Left lung (tissue), 10 donors: ENCODE results near the gene NUDT8. TPM values are rescaled to one million over a fixed set of nuclear protein-coding genes. Genes with fewer than 3 reads are reported as not detected.

Experiments used
- ATAC-seq: fragments of 200-7000 bp; cut with Tn5 transposase; one replicate; pipeline ENCODE4 v1.9.1; 2020; ENCODE audit warnings: moderate library complexity
- DNase-seq, 4 donors: peaks; one replicate each; pipeline ENCODE4 v3.0.0-alpha.2; 2013 to 2020
- H3K27ac ChIP-seq, 2 donors: fragments of 200-600 bp; sonication (generic) in 1 of 2; one replicate each; pipeline versions ENCODE4 v1.5.0 to v1.8.0; 2020 to 2021
- H3K27me3 ChIP-seq, 2 donors: fragments of 200-600 bp; sonication (generic) in 1 of 2; one replicate each; pipeline versions ENCODE4 v1.5.0 to v1.8.0; 2020 to 2021
- H3K36me3 ChIP-seq, 2 donors: fragments of 200-600 bp; sonication (generic) in 1 of 2; one replicate each; pipeline versions ENCODE4 v1.5.0 to v1.8.0; 2020 to 2021
- H3K4me1 ChIP-seq, 2 donors: fragments of 200-600 bp; one replicate each; pipeline ENCODE4 v1.8.0; 2021
- H3K4me3 ChIP-seq, 2 donors: fragments of 200-600 bp; sonication (generic) in 1 of 2; one replicate each; pipeline versions ENCODE4 v1.5.0 to v1.8.0; 2020 to 2021; ENCODE audit warnings: mild to moderate bottlenecking in 1 of 2
- H3K9me3 ChIP-seq, 2 donors: fragments of 200-600 bp; sonication (generic) in 1 of 2; one replicate each; pipeline versions ENCODE4 v1.5.0 to v1.8.0; 2020 to 2021
- CTCF ChIP-seq, 2 donors: fragments of 200-600 bp; sonication (generic) in 1 of 2; IDR thresholded peaks; one replicate each; pipeline versions ENCODE4 v1.5.0 to v1.8.0; 2021; ENCODE audit warnings: antibody characterized with exemption in 2 of 2
- intact Hi-C, 2 donors: fragments of 100-400 bp; cut with DNase I; formaldehyde crosslinking; loops; one replicate each; pipeline versions ENCODE4 v1.11.2 to v1.14.2; 2022
- polyA plus RNA-seq, 6 donors: library from polyadenylated mRNA; unstranded; fragments of 120-200 nt; gene quantifications; one replicate each; pipeline ENCODE4 v1.2.1, GENCODE V29; 2013; ENCODE audit not compliant: insufficient read length in 6 of 6
- total RNA-seq, 2 donors: library from RNA; stranded (reverse); fragmentation: NEBNext Ultra II Directional; extraction: Animal tissue kit (Norgen Biotek cat#: 25700); gene quantifications; one replicate each; pipeline ENCODE4 v1.2.1, GENCODE V29; 2021
- donor health status: DM: no; HTN: yes; CAD: no.
- donor health status: DM: no; HTN: no; CAD: no.

NUDT8 gene
- total and polyA plus RNA-seq, 8 donors: 3.8 to 18.1 (median 5.6) TPM

GRCh38 chr11:67630943-67631331, 1.2 kb upstream of the NUDT8 start:
- intact Hi-C loops: no loop called here
- no peak for ATAC-seq

GRCh38 chr11:67630228-67630942, 648 bp upstream of the NUDT8 start:
- Histone ChIP-seq H3K27ac (peak overlapping the region; percentile 78 to 89), H3K4me1 (peaks cover 0 to 20% of the 10 kb centered on the region in 2 donors), H3K27me3 (peaks cover 0 to 9% of the 10 kb centered on the region in 2 donors), H3K9me3 (no peaks in the 10 kb centered on the region), H3K4me3 (peak overlapping the region; percentile 56 to 57), H3K36me3 (no peaks in the 10 kb centered on the region)
- DNase-seq (peak; percentile 96 to 100 (median 99)), ATAC-seq (peak; percentile 91)
- intact Hi-C loops: no loop called here
- peak; percentile 62 to 64 for TF ChIP-seq CTCF (IDR thresholded peaks at IDR 0.05)

More at GRCh38 chr11:67630943-67631331, 1.2 kb upstream of the NUDT8 start:
- Histone ChIP-seq H3K36me3 (no peaks in the 10 kb centered on the region), H3K9me3 (no peaks in the 10 kb centered on the region), H3K4me3 (peak overlapping the region; percentile 56 to 57), H3K4me1 (peaks cover 0 to 20% of the 10 kb centered on the region in 2 donors), H3K27ac (peak overlapping the region; percentile 78 to 89), H3K27me3 (peaks cover 0 to 9% of the 10 kb centered on the region in 2 donors)
- TF ChIP-seq CTCF (IDR thresholded peaks at IDR 0.05): no peak
- peak in 1 of 4 donors; percentile 80 for DNase-seq

- no peaks in the 10 kb centered on the region for H3K9me3 ChIP-seq
- intact Hi-C loops: no loop called here
- peak overlapping the region in 1 of 2 donors; percentile 89 for H3K27ac ChIP-seq
These were observed 889 bp downstream of the NUDT8 start for GRCh38 chr11:67628710-67629385.

GRCh38 chr11:67627812-67628624, 1.7 kb downstream of the NUDT8 start:
- ATAC-seq (no peak), DNase-seq (peak in 2 of 4 donors; percentile 32 to 60)
- H3K36me3 ChIP-seq: no peaks in the 10 kb centered on the region
- no peaks in the 10 kb centered on the region for H3K9me3 ChIP-seq
- no peak for TF ChIP-seq CTCF (IDR thresholded peaks at IDR 0.05)
- no peak overlapping the region for H3K4me3 ChIP-seq
- peaks cover 0 to 20% of the 10 kb centered on the region in 2 donors for H3K4me1 ChIP-seq
- intact Hi-C loops: no loop called here
- H3K27ac ChIP-seq: no peak overlapping the region
- no peaks in the 10 kb centered on the region for H3K27me3 ChIP-seq

More at GRCh38 chr11:67628710-67629385, 889 bp downstream of the NUDT8 start:
- ATAC-seq: no peak
- Histone ChIP-seq H3K4me3 (peak overlapping the region; percentile 49 to 56), H3K36me3 (no peaks in the 10 kb centered on the region), H3K27me3 (no peaks in the 10 kb centered on the region), H3K4me1 (peaks cover 0 to 20% of the 10 kb centered on the region in 2 donors)
- peak in 1 of 4 donors; percentile 71 for DNase-seq
- TF ChIP-seq CTCF (IDR thresholded peaks at IDR 0.05): no peak
